Body of pancreas (tissue), 4 donors: Measurements from ENCODE around the gene SET. TPM values are rescaled to one million over a fixed set of nuclear protein-coding genes. Genes with fewer than 3 reads are reported as not detected.

Source experiments
- ATAC-seq: fragments of 150-250 bp; one replicate; pipeline ENCODE4 v1.9.1; 2016
- DNase-seq, 4 donors: peaks; one replicate each; pipeline ENCODE4 v3.0.0-alpha.2; 2019
- H3K27ac ChIP-seq, 4 donors: fragments of 200-600 bp; sonication (generic); 1 replicate in 3 of 4; 2 replicates in 1 of 4; pipeline versions ENCODE4 v1.5.1 to v1.6.1; 2016 to 2019; ENCODE audit warnings: mild to moderate bottlenecking in 1 of 4, mixed read lengths in 1 of 4, moderate library complexity in 1 of 4
- H3K27me3 ChIP-seq, 2 donors: fragments of 200-600 bp; sonication (generic); one replicate each; pipeline ENCODE4 v1.6.0; 2016; ENCODE audit warnings: mild to moderate bottlenecking in 1 of 2
- H3K36me3 ChIP-seq, 2 donors: fragments of 200-600 bp; sonication (generic); replicated peaks in 1 of 2; 2 replicates each; pipeline ENCODE4 v1.5.1; 2016; ENCODE audit warnings: low read depth in 2 of 2; ENCODE audit not compliant: insufficient read depth in 1 of 2
- H3K4me1 ChIP-seq: fragments of 200-600 bp; sonication (generic); one replicate; pipeline ENCODE4 v1.6.0; 2016
- H3K4me3 ChIP-seq, 2 donors: fragments of 200-600 bp; sonication (generic); 1 replicate in 1 of 2; 2 replicates in 1 of 2; pipeline ENCODE4 v1.5.1; 2016 to 2019
- H3K9me3 ChIP-seq, 3 donors: fragments of 200-600 bp; sonication (generic); 1 replicate in 2 of 3; 2 replicates in 1 of 3; pipeline ENCODE4 v1.5.1; 2016
- CTCF ChIP-seq, 7 experiments: fragments of 450-650 bp in 4 of 7; fragments of 200-600 bp in 3 of 7; sonication (generic) in 3 of 7; IDR thresholded peaks; one replicate each; pipeline ENCODE4 v1.5.1; 2016 to 2019; ENCODE audit warnings: antibody characterized with exemption in 7 of 7
- POLR2A ChIP-seq, 3 donors: fragments of 450-650 bp; IDR thresholded peaks; one replicate each; pipeline ENCODE4 v1.6.1; 2016; ENCODE audit warnings: antibody characterized with exemption in 3 of 3, mild to moderate bottlenecking in 2 of 3
- WGBS, 2 donors: methylation state at CpG; one replicate each; pipeline ENCODE4 v1.1.5; 2017; 5-methylcytosine and 5-hydroxymethylcytosine counted together
- intact Hi-C: fragments of 100-400 bp; cut with DNase I; formaldehyde crosslinking; loops from one replicate; pipeline ENCODE4 v1.15.1; 2023
- total RNA-seq, 2 donors: library from RNA; depleted of rRNA; stranded (reverse); fragments of >200 nt; gene quantifications; one replicate each; pipeline ENCODE4 v1.1.0, GENCODE V29; 2016

SET gene
- total RNA-seq, 2 donors from 2014 or later, result 70.9 to 87.2 TPM

- TF ChIP-seq POLR2A (IDR thresholded peaks at IDR 0.05) (no peak), CTCF (IDR thresholded peaks at IDR 0.05) (no peak)
- 93 to 94% methylated on average over 7 to 8 of the region's 8 CpGs for WGBS, 2 donors
- H3K9me3 ChIP-seq, result no peaks in the 10 kb centered on the region
- no peaks in the 10 kb centered on the region for H3K27me3 ChIP-seq
- ATAC-seq (no peak), DNase-seq (peak in 1 of 4 donors; percentile 2)
- no peaks in the 10 kb centered on the region for H3K36me3 ChIP-seq
- intact Hi-C loops, result no loop called here
- H3K4me1 ChIP-seq, result peaks cover 11% of the 10 kb centered on the region
- H3K4me3 ChIP-seq, result no peak overlapping the region
- no peak overlapping the region for H3K27ac ChIP-seq
These were observed 18.4 kb downstream of the SET start for GRCh38 chr9:128707446-128707845.

- H3K4me1 ChIP-seq, result no peaks in the 10 kb centered on the region
- 91 to 98% methylated on average over 13 to 24 of the region's 26 CpGs for WGBS, 2 donors
- H3K27me3 ChIP-seq, result no peaks in the 10 kb centered on the region
- intact Hi-C loops, result no loop called here
- peak; percentile 39 for ATAC-seq
- no peak for TF ChIP-seq CTCF (IDR thresholded peaks at IDR 0.05)
- TF ChIP-seq POLR2A (IDR thresholded peaks at IDR 0.05), result no peak
- no peak overlapping the region for H3K4me3 ChIP-seq
- no peaks in the 10 kb centered on the region for H3K36me3 ChIP-seq
- H3K27ac ChIP-seq, result no peak overlapping the region
- no peaks in the 10 kb centered on the region for H3K9me3 ChIP-seq
- peak in 1 of 4 donors; percentile 10 for DNase-seq
These were observed 23.7 kb downstream of the SET start for GRCh38 chr9:128712451-128713410.

DNA sequence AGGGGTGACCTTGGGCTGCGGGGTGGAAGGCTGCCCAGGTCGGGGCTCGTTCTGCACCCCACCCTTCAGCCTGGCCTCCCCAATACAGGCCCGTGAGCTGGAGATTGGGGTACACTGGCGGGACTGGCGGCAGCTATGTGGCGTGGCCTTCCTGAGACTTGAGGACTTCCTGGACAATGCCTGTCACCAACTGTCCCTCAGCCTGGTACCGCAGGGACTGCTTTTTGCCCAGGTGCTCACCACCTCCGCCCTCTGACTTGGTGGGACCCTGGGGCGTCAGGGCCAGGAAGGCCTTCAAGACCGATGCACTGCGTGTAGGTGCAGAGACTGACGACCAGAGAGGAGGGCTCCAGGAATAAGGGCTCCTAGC is 24.4 kb downstream of the SET start:
- no peak overlapping the region for H3K27ac ChIP-seq
- DNase-seq, result peak in 1 of 4 donors; percentile 8

DNA sequence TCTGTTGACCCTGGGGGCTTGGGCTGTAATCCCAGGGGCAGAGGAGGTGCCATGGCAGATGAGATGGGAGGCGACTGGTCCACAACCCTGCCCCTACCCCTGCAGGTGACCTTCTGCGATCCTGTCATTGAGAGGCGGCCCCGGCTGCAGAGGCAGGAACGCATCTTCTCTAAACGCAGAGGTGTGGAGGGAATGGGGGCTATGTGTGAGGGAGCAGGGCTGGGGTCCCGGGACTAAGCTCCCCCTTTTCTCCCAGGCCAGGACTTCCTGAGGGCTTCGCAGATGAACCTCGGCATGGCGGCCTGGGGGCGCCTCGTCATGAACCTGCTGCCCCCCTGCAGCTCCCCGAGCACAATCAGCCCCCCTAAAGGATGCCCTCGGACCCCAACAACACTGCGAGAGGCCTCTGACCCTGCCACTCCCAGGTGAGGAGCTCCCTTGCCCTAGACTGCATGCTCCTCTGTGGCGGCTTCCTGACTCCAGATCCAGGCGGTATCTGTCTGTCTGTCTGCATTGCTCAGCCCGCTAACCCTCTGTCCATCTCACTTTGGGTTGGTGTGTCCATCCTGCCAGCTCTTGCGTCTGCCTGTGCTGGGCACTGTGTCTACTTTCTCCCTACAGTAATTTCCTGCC is 25.0 kb downstream of the SET start:
- WGBS, 2 donors, result 91 to 94% methylated on average over 10 to 19 of the region's 19 CpGs
- Histone ChIP-seq H3K27ac (no peak overlapping the region), H3K4me1 (no peaks in the 10 kb centered on the region), H3K27me3 (no peaks in the 10 kb centered on the region), H3K36me3 (no peaks in the 10 kb centered on the region), H3K4me3 (no peak overlapping the region), H3K9me3 (no peaks in the 10 kb centered on the region)
- DNase-seq (peak in 1 of 4 donors; percentile 8), ATAC-seq (no peak)
- intact Hi-C loops, result no loop called here
- no peak for TF ChIP-seq CTCF (IDR thresholded peaks at IDR 0.05)
- TF ChIP-seq POLR2A (IDR thresholded peaks at IDR 0.05), result no peak

More for the DNA sequence above, 24.4 kb downstream of the SET start:
- TF ChIP-seq CTCF (IDR thresholded peaks at IDR 0.05) (no peak), POLR2A (IDR thresholded peaks at IDR 0.05) (no peak)
- 90 to 94% methylated on average over 5 to 13 of the region's 13 CpGs for WGBS, 2 donors
- H3K9me3 ChIP-seq, result no peaks in the 10 kb centered on the region
- H3K4me3 ChIP-seq, result no peak overlapping the region
- intact Hi-C loops, result no loop called here
- H3K36me3 ChIP-seq, result no peaks in the 10 kb centered on the region
- no peak for ATAC-seq
- H3K4me1 ChIP-seq, result no peaks in the 10 kb centered on the region
- H3K27me3 ChIP-seq, result no peaks in the 10 kb centered on the region
